ENCODE results near the gene SP1. TPM values are rescaled to one million over a fixed set of nuclear protein-coding genes. Genes with fewer than 3 reads are reported as not detected.

The SP1 gene
- total and polyA plus RNA-seq, 2 donors from 2014 or later, result 15.1 to 126 TPM

DNA sequence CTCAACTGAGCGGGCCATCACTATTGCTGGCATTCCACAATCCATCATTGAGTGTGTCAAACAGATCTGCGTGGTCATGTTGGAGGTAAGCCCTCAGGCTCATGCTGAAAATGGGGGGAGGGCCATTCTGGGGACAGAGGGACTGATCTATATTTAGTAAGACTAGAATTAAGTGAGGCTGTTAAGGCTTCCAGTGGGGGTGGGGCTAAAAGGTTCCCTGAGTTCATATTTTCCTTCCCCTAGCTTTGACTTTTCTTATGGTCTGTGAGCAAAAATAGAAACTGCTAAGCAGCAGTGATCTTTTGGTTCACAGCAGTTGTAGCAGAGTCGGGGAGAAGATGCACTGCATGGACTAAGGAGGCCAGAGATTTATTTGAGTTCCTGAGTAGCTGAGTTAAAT lies 81.1 kb downstream of the SP1 start:
- no peak for FAIRE-seq

DNA sequence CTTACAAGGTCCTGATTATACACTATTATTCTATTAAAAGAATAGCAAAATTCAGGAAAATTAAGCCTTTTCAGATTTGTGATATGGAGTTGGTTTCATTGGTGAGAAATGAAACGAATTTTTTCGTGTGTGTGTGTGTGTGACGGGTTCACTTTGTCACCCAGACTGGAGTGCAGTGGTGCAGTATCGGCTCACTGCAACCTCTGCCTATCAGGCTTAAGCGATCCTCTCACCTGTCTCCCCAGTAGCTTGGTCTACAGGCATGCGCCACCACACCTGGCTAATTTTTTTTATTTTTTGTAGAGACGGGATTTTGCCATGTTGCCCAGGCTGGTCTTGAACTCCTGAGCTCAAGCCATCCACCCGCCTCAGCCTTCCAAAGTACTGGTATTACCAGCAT lies 81.6 kb downstream of the SP1 start:
- no peaks in the 10 kb centered on the region for H3K9me3 ChIP-seq (ENCODE audit: control insufficient read depth in 2 of 3, insufficient read depth in 1 of 3, low read length in 3 of 3)
- no peak for DNase-seq
- no peaks in the 10 kb centered on the region for H3K27me3 ChIP-seq (ENCODE audit: control insufficient read depth, insufficient read depth, low read length)
- H3K4me1 ChIP-seq (ENCODE audit: control insufficient read depth in 2 of 3, insufficient read depth in 2 of 3, low read depth in 1 of 3, low read length in 3 of 3), result peaks cover 0 to 23% (median 9%) of the 10 kb centered on the region in 3 donors
- intact Hi-C loops (cut with DNase I), result no loop called here
- FAIRE-seq, result no peak
- peaks cover 37 to 97% (median 72%) of the 10 kb centered on the region in 3 donors for H3K36me3 ChIP-seq (ENCODE audit: control insufficient read depth in 2 of 3, insufficient read depth in 3 of 3, low read length in 3 of 3)
- no peak overlapping the region for H3K9ac ChIP-seq (ENCODE audit: low read length in 3 of 3)
- TF ChIP-seq, protein P1, sequence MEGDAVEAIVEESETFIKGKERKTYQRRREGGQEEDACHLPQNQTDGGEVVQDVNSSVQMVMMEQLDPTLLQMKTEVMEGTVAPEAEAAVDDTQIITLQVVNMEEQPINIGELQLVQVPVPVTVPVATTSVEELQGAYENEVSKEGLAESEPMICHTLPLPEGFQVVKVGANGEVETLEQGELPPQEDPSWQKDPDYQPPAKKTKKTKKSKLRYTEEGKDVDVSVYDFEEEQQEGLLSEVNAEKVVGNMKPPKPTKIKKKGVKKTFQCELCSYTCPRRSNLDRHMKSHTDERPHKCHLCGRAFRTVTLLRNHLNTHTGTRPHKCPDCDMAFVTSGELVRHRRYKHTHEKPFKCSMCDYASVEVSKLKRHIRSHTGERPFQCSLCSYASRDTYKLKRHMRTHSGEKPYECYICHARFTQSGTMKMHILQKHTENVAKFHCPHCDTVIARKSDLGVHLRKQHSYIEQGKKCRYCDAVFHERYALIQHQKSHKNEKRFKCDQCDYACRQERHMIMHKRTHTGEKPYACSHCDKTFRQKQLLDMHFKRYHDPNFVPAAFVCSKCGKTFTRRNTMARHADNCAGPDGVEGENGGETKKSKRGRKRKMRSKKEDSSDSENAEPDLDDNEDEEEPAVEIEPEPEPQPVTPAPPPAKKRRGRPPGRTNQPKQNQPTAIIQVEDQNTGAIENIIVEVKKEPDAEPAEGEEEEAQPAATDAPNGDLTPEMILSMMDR (IDR thresholded peaks at IDR 0.05; ENCODE audit: borderline replicate concordance, extremely low read depth, insufficient read depth), result no peak
- H3K27ac ChIP-seq (ENCODE audit: low read depth in 2 of 2, low read length in 2 of 2), result no peak overlapping the region
- H3K4me3 ChIP-seq (ENCODE audit: low read length in 3 of 3), result no peak overlapping the region

More for the DNA sequence above, 81.1 kb downstream of the SP1 start:
- peak in 1 of 5 donors; percentile 13 for DNase-seq
- TF ChIP-seq, protein P1 (IDR thresholded peaks at IDR 0.05; ENCODE audit: borderline replicate concordance, extremely low read depth, insufficient read depth), result no peak
- Histone ChIP-seq H3K9ac (ENCODE audit: low read length in 3 of 3) (no peak overlapping the region), H3K27ac (ENCODE audit: low read depth in 2 of 2, low read length in 2 of 2) (no peak overlapping the region), H3K9me3 (ENCODE audit: control insufficient read depth in 2 of 3, insufficient read depth in 1 of 3, low read length in 3 of 3) (no peaks in the 10 kb centered on the region), H3K4me1 (ENCODE audit: control insufficient read depth in 2 of 3, insufficient read depth in 2 of 3, low read depth in 1 of 3, low read length in 3 of 3) (peaks cover 0 to 23% (median 9%) of the 10 kb centered on the region in 3 donors), H3K4me3 (ENCODE audit: low read length in 3 of 3) (no peak overlapping the region), H3K36me3 (ENCODE audit: control insufficient read depth in 2 of 3, insufficient read depth in 3 of 3, low read length in 3 of 3) (peaks cover 39 to 97% (median 72%) of the 10 kb centered on the region in 3 donors), H3K27me3 (ENCODE audit: control insufficient read depth, insufficient read depth, low read length) (no peaks in the 10 kb centered on the region)
- intact Hi-C loops (cut with DNase I), result no loop called here

DNA sequence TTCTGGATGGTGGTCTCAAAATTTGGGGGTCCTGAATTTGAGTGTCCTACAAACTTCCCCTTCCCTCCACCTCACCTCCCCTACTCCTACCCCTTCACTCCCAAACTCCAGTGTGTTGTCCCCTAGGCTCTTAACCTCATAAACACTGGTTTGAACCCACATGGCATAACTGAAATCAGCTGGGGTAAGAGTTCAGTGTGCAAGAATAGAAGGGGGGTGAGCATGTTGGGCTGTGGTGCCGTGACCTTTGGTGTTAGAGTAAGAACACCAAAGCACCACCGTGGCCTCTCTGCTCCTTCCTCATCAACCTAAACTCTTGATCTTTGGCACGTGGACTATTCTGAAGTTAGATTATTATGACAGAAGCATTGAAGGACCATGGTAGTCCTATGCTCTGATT lies 83.0 kb downstream of the SP1 start:
- Histone ChIP-seq H3K36me3 (ENCODE audit: control insufficient read depth in 2 of 3, insufficient read depth in 3 of 3, low read length in 3 of 3) (peaks cover 39 to 97% (median 78%) of the 10 kb centered on the region in 3 donors), H3K4me1 (ENCODE audit: control insufficient read depth in 2 of 3, insufficient read depth in 2 of 3, low read depth in 1 of 3, low read length in 3 of 3) (peaks cover 0 to 23% (median 11%) of the 10 kb centered on the region in 3 donors), H3K9me3 (ENCODE audit: control insufficient read depth in 2 of 3, insufficient read depth in 1 of 3, low read length in 3 of 3) (no peaks in the 10 kb centered on the region), H3K27me3 (ENCODE audit: control insufficient read depth, insufficient read depth, low read length) (no peaks in the 10 kb centered on the region), H3K9ac (ENCODE audit: low read length in 3 of 3) (no peak overlapping the region), H3K4me3 (ENCODE audit: low read length in 3 of 3) (no peak overlapping the region), H3K27ac (ENCODE audit: low read depth in 2 of 2, low read length in 2 of 2) (peak overlapping the region in 1 of 2 donors; percentile 21)
- TF ChIP-seq, protein P1 (IDR thresholded peaks at IDR 0.05; ENCODE audit: borderline replicate concordance, extremely low read depth, insufficient read depth), result no peak
- intact Hi-C loops (cut with DNase I), result no loop called here
- no peak for FAIRE-seq
- DNase-seq, result no peak

Measured in kidney (tissue), 14 donors.